Measurements from ENCODE around the gene SIPA1L3. TPM values are rescaled to one million over a fixed set of nuclear protein-coding genes. Genes with fewer than 3 reads are reported as not detected.

The SIPA1L3 gene
- total and polyA plus RNA-seq, 2 experiments from 2014 or later: 9.3 to 30.3 TPM

- Histone ChIP-seq H3K4me3 (no peak overlapping the region), H3K27me3 (no peaks in the 10 kb centered on the region), H3K9me3 (ENCODE audit: low read depth) (no peaks in the 10 kb centered on the region), H3K36me3 (peaks cover 11% of the 10 kb centered on the region), H3K27ac (no peak overlapping the region), H3K4me1 (ENCODE audit: low read depth) (no peaks in the 10 kb centered on the region)
- TF ChIP-seq CTCF (IDR thresholded peaks at IDR 0.05; ENCODE audit: low read depth, low read length): no peak
- no peak for DNase-seq (ENCODE audit: low read depth in 1 of 2, low spot score in 1 of 2)
Observed at GRCh38 chr19:38162094-38162493, 255.1 kb downstream of the SIPA1L3 start.

- no peak for DNase-seq (ENCODE audit: low read depth in 1 of 2, low spot score in 1 of 2)
- no peak for TF ChIP-seq CTCF (IDR thresholded peaks at IDR 0.05; ENCODE audit: low read depth, low read length)
- H3K27ac ChIP-seq: no peak overlapping the region
- no peaks in the 10 kb centered on the region for H3K27me3 ChIP-seq
- H3K4me3 ChIP-seq: no peak overlapping the region
- H3K36me3 ChIP-seq: peaks cover 11% of the 10 kb centered on the region
- H3K4me1 ChIP-seq (ENCODE audit: low read depth): no peaks in the 10 kb centered on the region
- no peaks in the 10 kb centered on the region for H3K9me3 ChIP-seq (ENCODE audit: low read depth)
Observed at GRCh38 chr19:38162632-38163031, 255.6 kb downstream of the SIPA1L3 start.

DNA sequence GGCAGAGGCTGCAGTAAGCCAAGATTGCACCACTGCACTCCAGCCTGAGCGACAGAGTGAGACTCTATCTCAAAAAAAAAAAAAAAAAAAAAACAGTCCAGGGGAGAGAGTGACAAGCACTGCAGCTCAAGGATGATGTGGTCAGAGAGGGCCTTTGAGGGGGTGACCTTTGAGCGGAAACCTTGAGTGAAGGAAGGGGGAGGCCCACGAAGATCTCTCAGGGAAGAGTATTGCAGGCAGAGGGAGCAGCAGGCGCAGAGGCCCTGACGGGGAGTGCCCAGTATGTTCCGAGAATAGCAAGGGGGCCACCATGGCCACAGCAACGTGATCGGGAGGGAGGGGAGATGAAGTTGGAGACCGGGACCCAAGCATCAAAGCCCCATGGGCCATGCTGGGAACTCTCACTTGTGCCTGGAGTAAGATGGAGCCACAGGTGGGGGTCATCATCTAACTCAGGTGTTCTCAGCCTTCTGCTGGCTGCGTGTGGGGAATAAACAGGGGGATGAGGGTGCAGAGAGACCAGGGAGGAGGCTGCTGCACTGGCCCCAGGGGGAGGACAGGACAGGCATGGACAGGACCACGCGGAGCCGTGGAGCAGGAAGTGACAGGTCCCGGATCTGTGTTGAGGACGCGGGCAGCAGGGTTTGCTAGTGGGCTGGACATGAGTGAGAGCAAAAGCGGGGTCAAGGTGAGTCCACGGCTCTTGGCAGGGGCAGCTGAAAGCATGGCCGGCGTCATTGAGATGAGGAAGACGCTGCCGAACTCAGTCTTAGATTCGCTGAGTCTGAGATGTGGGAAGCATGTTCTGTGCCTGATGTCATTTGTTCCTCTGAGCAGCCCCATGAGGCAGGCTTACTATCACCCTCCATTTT lies 256.6 kb downstream of the SIPA1L3 start:
- no peaks in the 10 kb centered on the region for H3K9me3 ChIP-seq (ENCODE audit: low read depth)
- no peak for DNase-seq (ENCODE audit: low read depth in 1 of 2, low spot score in 1 of 2)

GRCh38 chr19:38164526-38164925 lies 257.5 kb downstream of the SIPA1L3 start:
- no peaks in the 10 kb centered on the region for H3K27me3 ChIP-seq
- DNase-seq (ENCODE audit: low read depth in 1 of 2, low spot score in 1 of 2): no peak
- H3K36me3 ChIP-seq: peaks cover 11% of the 10 kb centered on the region
- no peak for TF ChIP-seq CTCF (IDR thresholded peaks at IDR 0.05; ENCODE audit: low read depth, low read length)
- H3K27ac ChIP-seq: no peak overlapping the region
- H3K4me3 ChIP-seq: no peak overlapping the region
- H3K9me3 ChIP-seq (ENCODE audit: low read depth): no peaks in the 10 kb centered on the region
- H3K4me1 ChIP-seq (ENCODE audit: low read depth): no peaks in the 10 kb centered on the region

More for the DNA sequence above, 256.6 kb downstream of the SIPA1L3 start:
- H3K36me3 ChIP-seq: peaks cover 11% of the 10 kb centered on the region
- no peak overlapping the region for H3K4me3 ChIP-seq
- H3K4me1 ChIP-seq (ENCODE audit: low read depth): no peaks in the 10 kb centered on the region
- TF ChIP-seq CTCF (IDR thresholded peaks at IDR 0.05; ENCODE audit: low read depth, low read length): no peak
- H3K27ac ChIP-seq: no peak overlapping the region
- H3K27me3 ChIP-seq: no peaks in the 10 kb centered on the region

DNA sequence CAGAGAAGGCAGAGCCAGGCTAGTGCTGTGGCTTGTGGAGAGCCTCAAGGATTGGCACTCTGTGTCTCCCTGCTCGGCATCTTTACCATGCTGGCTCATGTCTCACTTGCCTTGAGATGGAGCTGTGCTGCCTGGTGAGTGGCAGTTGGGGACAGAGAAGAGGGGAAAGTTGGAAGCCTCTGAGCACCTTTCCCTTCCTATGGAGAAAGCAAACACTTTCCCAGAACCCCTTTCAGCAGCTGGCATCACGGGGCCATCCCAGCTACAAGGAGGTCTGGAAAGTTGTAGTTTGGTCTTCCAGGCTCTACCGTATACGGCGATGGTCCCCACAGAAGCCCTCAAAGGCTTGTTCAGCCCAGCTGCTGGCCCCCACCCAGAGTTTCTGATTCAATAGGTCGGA lies 258.3 kb downstream of the SIPA1L3 start:
- no peaks in the 10 kb centered on the region for H3K9me3 ChIP-seq (ENCODE audit: low read depth)
- no peaks in the 10 kb centered on the region for H3K27me3 ChIP-seq
- H3K4me1 ChIP-seq (ENCODE audit: low read depth): no peaks in the 10 kb centered on the region
- no peak for TF ChIP-seq CTCF (IDR thresholded peaks at IDR 0.05; ENCODE audit: low read depth, low read length)
- no peak overlapping the region for H3K27ac ChIP-seq
- no peak overlapping the region for H3K4me3 ChIP-seq
- peaks cover 11% of the 10 kb centered on the region for H3K36me3 ChIP-seq
- DNase-seq (ENCODE audit: low read depth in 1 of 2, low spot score in 1 of 2): no peak
